Endothelial cell of umbilical vein (primary cell): ENCODE results near the gene IMPG1.

Experiments
- CTCF ChIP-seq, 2 donors: IDR thresholded peaks; 1 replicate in 1 of 2; 2 replicates in 1 of 2; pipeline ENCODE4 v1.5.1; 2011; ENCODE audit warnings: low read length in 2 of 2, mild to moderate bottlenecking in 2 of 2, moderate library complexity in 2 of 2, control low read depth in 1 of 2, inconsistent platforms in 1 of 2, low read depth in 1 of 2; ENCODE audit not compliant: insufficient read depth in 1 of 2; ENCODE audit errors: extremely low read depth in 1 of 2
- EZH2 ChIP-seq: IDR thresholded peaks from 2 replicates; pipeline ENCODE4 v1.6.1; 2012; ENCODE audit warnings: borderline replicate concordance, low read depth, mild to moderate bottlenecking, moderate library complexity, low read length, inconsistent platforms; ENCODE audit not compliant: severe bottlenecking
- POLR2A ChIP-seq: IDR thresholded peaks from 2 replicates; pipeline ENCODE4 v1.6.1; 2012; ENCODE audit warnings: low read depth, mild to moderate bottlenecking, control low read depth, low read length

- TF ChIP-seq POLR2A: no peak
- no peak for TF ChIP-seq CTCF (IDR thresholded peaks at IDR 0.05; ENCODE audit: extremely low read depth in 1 of 2, insufficient read depth in 1 of 2, low read depth in 1 of 2, low read length in 2 of 2)
- no peak for TF ChIP-seq EZH2
Observed at GRCh38 chr6:75986935-75987334, 85.5 kb downstream of the IMPG1 start.
